Panc1 (cell line): ENCODE measurements around the gene TLR10.
A peak's percentile ranks its signal among the peaks of the same experiment; 100 is the strongest.

ENCODE experiments used
- POLR2AphosphoS5 ChIP-seq: IDR thresholded peaks from 2 replicates; pipeline ENCODE4 v1.6.1; 2012; ENCODE audit warnings: mild to moderate bottlenecking, low read depth, low read length, moderate library complexity
- TF ChIP-seq, protein P1 (sequence below): fragments of 450-650 bp; IDR thresholded peaks from 2 replicates; pipeline ENCODE4 v1.5.1; 2017; ENCODE audit warnings: mild to moderate bottlenecking

DNA sequence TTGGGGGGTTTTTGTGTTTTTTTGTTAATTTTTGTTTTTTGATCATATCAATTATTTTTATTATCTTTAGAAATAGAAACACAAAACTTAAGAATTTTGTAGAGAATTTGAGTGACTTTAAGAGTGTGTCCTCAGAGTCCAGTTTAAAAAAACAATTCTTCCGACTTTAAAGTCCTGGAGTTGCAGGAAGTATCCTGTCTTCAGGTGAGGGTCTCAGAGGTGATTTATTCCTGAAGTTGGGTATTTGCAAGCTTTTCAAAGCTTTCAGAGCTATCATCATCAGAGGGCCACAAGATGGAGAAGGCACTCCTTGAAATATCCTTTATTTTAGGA lies 23.0 kb downstream of the TLR10 start:
- no peak for TF ChIP-seq POLR2AphosphoS5
- TF ChIP-seq, protein P1, sequence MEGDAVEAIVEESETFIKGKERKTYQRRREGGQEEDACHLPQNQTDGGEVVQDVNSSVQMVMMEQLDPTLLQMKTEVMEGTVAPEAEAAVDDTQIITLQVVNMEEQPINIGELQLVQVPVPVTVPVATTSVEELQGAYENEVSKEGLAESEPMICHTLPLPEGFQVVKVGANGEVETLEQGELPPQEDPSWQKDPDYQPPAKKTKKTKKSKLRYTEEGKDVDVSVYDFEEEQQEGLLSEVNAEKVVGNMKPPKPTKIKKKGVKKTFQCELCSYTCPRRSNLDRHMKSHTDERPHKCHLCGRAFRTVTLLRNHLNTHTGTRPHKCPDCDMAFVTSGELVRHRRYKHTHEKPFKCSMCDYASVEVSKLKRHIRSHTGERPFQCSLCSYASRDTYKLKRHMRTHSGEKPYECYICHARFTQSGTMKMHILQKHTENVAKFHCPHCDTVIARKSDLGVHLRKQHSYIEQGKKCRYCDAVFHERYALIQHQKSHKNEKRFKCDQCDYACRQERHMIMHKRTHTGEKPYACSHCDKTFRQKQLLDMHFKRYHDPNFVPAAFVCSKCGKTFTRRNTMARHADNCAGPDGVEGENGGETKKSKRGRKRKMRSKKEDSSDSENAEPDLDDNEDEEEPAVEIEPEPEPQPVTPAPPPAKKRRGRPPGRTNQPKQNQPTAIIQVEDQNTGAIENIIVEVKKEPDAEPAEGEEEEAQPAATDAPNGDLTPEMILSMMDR: peak; percentile 37; the same call in 1 of the 2 replicates
